Heart left ventricle (tissue), 13 donors: Measurements from ENCODE around the gene SRPRB.

Source experiments
- CTCF ChIP-seq, 12 donors: fragments of 200-600 bp; sonication (generic) in 4 of 12; IDR thresholded peaks; one replicate each; pipeline versions ENCODE4 v1.5.0 to v1.8.0; 2018 to 2022; ENCODE audit warnings: antibody characterized with exemption in 12 of 12, mild to moderate bottlenecking in 5 of 12
- POLR2A ChIP-seq, 2 donors: fragments of 450-650 bp; IDR thresholded peaks; one replicate each; pipeline ENCODE4 v1.6.1; 2017; ENCODE audit warnings: antibody characterized with exemption in 2 of 2, mild to moderate bottlenecking in 2 of 2, moderate library complexity in 2 of 2
- donor health status: ischemic (EF 13 %, LVEDD 7.1; RV severe dilation, severe dysfunction).
- donor health status: DM: no; HTN: yes; CAD: no.
- donor health status: DM: no; HTN: no; CAD: no.
- donor health status: ischemic (EF 25% LVEDD 6.9; RV normal size, moderate dysfunction).
- donor health status: ischemic (EF 25% LVEDD 5.7; RV mildly dilated, moderate dysfunction).
- donor health status: ischemic (EF 35%, LVEDD 5.7; RV mildly dilated, moderate dysfunction).
- donor health status: nonischemic (EF 11% LVEDD 7.7; RV severe dilation, severe dysfunction).
- donor health status: DM: yes; HTN: yes; CAD: no.
- donor health status: PGD.
- donor health status: ischemic (EF 29% LVEDD 5.4; RV normal size, mild dysfunction).
- donor health status: nonischemic (EF 23%, LVEDD 6.1; RV moderate dilation, normal function).

GRCh38 chr3:133853063-133853924 is 47.7 kb downstream of the SRPRB start:
- TF ChIP-seq CTCF (IDR thresholded peaks at IDR 0.05) (no peak), POLR2A (IDR thresholded peaks at IDR 0.05) (no peak)
